ENCODE measurements around the gene SGPL1.

DNA sequence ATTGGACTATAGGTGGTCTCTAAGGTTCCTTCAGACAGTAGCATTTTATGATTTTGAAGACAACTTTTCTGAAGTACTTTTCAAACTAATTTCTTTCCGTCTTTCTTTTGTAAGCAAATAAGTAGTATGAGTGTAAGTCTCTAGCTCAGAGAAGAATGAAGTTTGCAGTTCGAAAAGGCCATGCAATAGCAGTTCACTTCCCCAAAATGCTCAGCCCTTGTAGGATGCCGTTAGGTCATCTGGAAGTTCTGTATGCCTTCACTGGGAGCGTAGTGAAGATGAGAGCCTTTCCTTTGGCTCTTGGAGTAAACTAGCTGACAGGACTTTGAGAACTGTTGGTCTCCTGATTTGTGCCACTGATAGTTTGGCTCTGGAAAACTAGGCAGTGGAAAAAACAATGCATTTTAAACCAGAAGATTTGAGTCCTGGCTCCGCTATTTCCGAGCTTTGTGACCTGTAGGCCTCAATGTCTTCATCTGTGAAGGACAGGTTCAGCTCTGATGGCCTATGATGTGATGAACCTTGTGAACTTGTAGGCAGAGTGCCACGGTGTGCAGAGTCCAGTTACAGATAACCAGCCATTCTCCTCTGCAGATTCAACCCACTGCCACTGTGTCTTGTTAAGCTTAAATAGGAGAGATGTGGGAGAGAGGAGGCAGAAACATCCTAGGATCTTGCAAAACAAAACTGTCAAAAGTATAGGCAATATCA lies 18.8 kb downstream of the SGPL1 start:
- TF ChIP-seq, protein P1, sequence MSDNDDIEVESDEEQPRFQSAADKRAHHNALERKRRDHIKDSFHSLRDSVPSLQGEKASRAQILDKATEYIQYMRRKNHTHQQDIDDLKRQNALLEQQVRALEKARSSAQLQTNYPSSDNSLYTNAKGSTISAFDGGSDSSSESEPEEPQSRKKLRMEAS (IDR thresholded peaks at IDR 0.05): no peak
- TF ChIP-seq, protein P2, sequence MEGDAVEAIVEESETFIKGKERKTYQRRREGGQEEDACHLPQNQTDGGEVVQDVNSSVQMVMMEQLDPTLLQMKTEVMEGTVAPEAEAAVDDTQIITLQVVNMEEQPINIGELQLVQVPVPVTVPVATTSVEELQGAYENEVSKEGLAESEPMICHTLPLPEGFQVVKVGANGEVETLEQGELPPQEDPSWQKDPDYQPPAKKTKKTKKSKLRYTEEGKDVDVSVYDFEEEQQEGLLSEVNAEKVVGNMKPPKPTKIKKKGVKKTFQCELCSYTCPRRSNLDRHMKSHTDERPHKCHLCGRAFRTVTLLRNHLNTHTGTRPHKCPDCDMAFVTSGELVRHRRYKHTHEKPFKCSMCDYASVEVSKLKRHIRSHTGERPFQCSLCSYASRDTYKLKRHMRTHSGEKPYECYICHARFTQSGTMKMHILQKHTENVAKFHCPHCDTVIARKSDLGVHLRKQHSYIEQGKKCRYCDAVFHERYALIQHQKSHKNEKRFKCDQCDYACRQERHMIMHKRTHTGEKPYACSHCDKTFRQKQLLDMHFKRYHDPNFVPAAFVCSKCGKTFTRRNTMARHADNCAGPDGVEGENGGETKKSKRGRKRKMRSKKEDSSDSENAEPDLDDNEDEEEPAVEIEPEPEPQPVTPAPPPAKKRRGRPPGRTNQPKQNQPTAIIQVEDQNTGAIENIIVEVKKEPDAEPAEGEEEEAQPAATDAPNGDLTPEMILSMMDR (IDR thresholded peaks at IDR 0.05; ENCODE audit: control extremely low read depth in 1 of 3, insufficient read depth in 1 of 3, low read depth in 1 of 3, low read length in 3 of 3): no peak
- no peak for TF ChIP-seq CHD1 (IDR thresholded peaks at IDR 0.05; ENCODE audit: low read depth, low read length)
- TF ChIP-seq EZH2 (IDR thresholded peaks at IDR 0.05; ENCODE audit: low read depth, low read length, severe bottlenecking): no peak
- no peak for TF ChIP-seq SP1 (IDR thresholded peaks at IDR 0.05; ENCODE audit: low read depth, low read length)
- no peak for TF ChIP-seq GABPA (IDR thresholded peaks at IDR 0.05; ENCODE audit: borderline replicate concordance, insufficient read depth, low read length)
- TF ChIP-seq MAFK (IDR thresholded peaks at IDR 0.05; ENCODE audit: low read depth, low read length): no peak
